Activated naive CD4-positive, alpha-beta T cell treated with anti-CD3 and anti-CD28 coated beads, Interleukin-2, amount 10 ng/mL, durations not matched to agents 7 days and 5 days (primary cell): ENCODE data around the gene FMN1.
"Not testable (repeated sequence)": the region's sequence is repeated elsewhere in the genome, so short reads cannot be mapped to it uniquely, and the experiment has no call there.

ENCODE experiments used
- CTCF ChIA-PET: fragments of 350-600 bp; sonication (Branson Sonifier 250); formaldehyde crosslinking; loops from one replicate; lab custom pipeline; 2021; ENCODE audit warnings: antibody characterized with exemption; lab: Charles Lee
- DNase-seq: peaks from one replicate; pipeline ENCODE4 v3.0.0-alpha.2; 2020
- H3K27ac Mint-ChIP-seq: one replicate; pipeline ENCODE4 v1.8.0; 2021; ENCODE audit warnings: mild to moderate bottlenecking, moderate library complexity, mixed read lengths
- H3K27me3 Mint-ChIP-seq: one replicate; pipeline ENCODE4 v1.8.0; 2021; ENCODE audit warnings: mild to moderate bottlenecking, mixed read lengths
- H3K36me3 Mint-ChIP-seq: one replicate; pipeline ENCODE4 v1.8.0; 2021; ENCODE audit warnings: mixed read lengths
- H3K4me1 Mint-ChIP-seq: one replicate; pipeline ENCODE4 v1.8.0; 2021; ENCODE audit warnings: mixed read lengths
- H3K4me3 Mint-ChIP-seq: one replicate; pipeline ENCODE4 v1.8.0; 2021; ENCODE audit warnings: mild to moderate bottlenecking, moderate library complexity, mixed read lengths
- H3K9me3 Mint-ChIP-seq: one replicate; pipeline ENCODE4 v1.8.0; 2021; ENCODE audit warnings: mixed read lengths

Gene FMN1

GRCh38 chr15:33074942-33075341 lies 119.6 kb downstream of the FMN1 start:
- CTCF ChIA-PET = interaction anchor here (1.1 kb wide), 1 partner anchor 58 kb away, joined by 3 read pairs; no protein-coding TSS in a partner anchor
- H3K27ac Mint-ChIP-seq = no peak overlapping the region
- DNase-seq = no peak
- no peaks in the 10 kb centered on the region for H3K36me3 Mint-ChIP-seq
- H3K4me3 Mint-ChIP-seq = no peak overlapping the region
- H3K9me3 Mint-ChIP-seq = no peaks in the 10 kb centered on the region
- H3K4me1 Mint-ChIP-seq = no peaks in the 10 kb centered on the region
- peaks cover 3% of the 10 kb centered on the region for H3K27me3 Mint-ChIP-seq

- no peaks in the 10 kb centered on the region for H3K9me3 Mint-ChIP-seq
- H3K4me1 Mint-ChIP-seq = no peaks in the 10 kb centered on the region
- H3K27me3 Mint-ChIP-seq = peaks cover 4% of the 10 kb centered on the region
- H3K36me3 Mint-ChIP-seq = no peaks in the 10 kb centered on the region
- no peak overlapping the region for H3K27ac Mint-ChIP-seq
- DNase-seq = no peak
- no peak overlapping the region for H3K4me3 Mint-ChIP-seq
- CTCF ChIA-PET = no interaction called here
Observed at GRCh38 chr15:33074212-33074611, 120.3 kb downstream of the FMN1 start.

- Mint-ChIP-seq H3K36me3 (no peaks in the 10 kb centered on the region), H3K9me3 (no peaks in the 10 kb centered on the region), H3K4me1 (peaks cover 9% of the 10 kb centered on the region), H3K4me3 (no peak overlapping the region), H3K27ac (no peak overlapping the region), H3K27me3 (peaks cover 32% of the 10 kb centered on the region)
- DNase-seq = no peak
- CTCF ChIA-PET = no interaction called here
Observed at GRCh38 chr15:33071451-33071850, 123.1 kb downstream of the FMN1 start.

DNA sequence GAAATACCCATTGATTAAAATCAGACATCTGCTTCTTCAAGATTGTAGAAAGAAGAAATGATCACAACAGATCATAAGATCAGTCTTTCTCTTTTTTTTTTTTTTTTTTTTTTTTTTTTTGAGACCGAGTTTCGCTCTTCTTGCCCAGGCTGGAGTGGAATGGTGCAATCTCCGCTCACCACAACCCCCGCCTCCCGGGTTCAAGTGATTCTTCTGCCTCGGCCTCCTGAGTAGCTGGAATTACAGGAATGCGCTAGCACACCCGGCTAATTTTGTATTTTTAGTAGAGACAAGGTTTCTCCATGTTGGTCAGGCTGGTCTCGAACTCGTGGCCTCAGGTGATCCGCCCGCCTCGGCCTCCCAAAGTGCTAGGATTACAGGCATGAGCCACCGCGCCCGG lies 124.6 kb downstream of the FMN1 start:
- H3K4me1 Mint-ChIP-seq, H3K4me3 Mint-ChIP-seq, H3K9me3 Mint-ChIP-seq, DNase-seq, H3K36me3 Mint-ChIP-seq, H3K27ac Mint-ChIP-seq: not testable (repeated sequence)
- peaks cover 33% of the 10 kb centered on the region for H3K27me3 Mint-ChIP-seq
- CTCF ChIA-PET = interaction anchor here (0.7 kb wide), 1 partner anchor 144 kb away, joined by 5 read pairs; no protein-coding TSS in a partner anchor

DNA sequence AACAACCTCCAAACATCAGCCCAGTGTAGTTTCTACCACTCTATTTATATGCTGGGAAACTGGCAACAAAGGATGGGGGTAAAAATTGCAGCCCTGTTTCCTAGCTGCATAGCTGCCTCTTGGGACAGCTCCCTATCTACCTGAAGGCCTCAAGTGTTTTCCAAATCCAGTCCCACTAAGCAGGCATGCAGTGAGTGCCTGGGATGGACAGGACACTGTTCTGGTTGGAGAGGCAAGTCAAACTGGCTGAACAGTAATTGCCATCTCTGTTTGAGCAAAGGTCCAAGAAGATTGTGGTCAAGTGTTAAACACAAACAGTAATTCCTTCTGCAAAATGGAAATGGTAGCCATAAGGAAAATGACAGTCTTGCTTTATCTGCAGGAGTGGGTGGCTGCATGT lies 125.4 kb downstream of the FMN1 start:
- Mint-ChIP-seq H3K27me3 (peaks cover 35% of the 10 kb centered on the region), H3K4me1 (peaks cover 9% of the 10 kb centered on the region), H3K36me3 (no peaks in the 10 kb centered on the region), H3K27ac (no peak overlapping the region), H3K4me3 (no peak overlapping the region), H3K9me3 (no peaks in the 10 kb centered on the region)
- no peak for DNase-seq
- CTCF ChIA-PET = no interaction called here

DNA sequence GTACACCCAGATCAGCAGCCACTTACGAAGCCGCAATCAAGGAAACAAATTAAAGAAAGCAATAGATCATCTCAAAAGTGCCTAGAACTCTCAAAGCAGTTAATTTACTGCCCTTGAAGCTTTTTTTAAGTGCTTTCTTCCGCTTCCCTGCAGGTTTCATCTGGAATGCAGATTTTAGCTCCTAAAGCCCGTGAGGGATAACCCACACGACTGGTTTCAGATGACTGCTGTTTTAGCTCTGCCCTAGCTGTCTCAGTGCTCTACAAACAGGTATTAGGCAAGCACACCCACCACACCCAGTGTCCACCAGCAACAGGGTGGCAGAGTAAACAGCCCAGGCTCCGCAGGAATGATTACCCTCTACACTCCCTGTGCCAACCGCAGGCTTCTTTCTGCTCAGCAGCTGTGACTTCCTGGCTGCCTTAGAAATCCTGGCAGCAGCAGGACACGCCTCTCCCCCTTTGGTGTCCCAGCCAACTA lies 126.0 kb downstream of the FMN1 start:
- Mint-ChIP-seq H3K4me3 (no peak overlapping the region), H3K27me3 (peaks cover 35% of the 10 kb centered on the region), H3K27ac (no peak overlapping the region), H3K9me3 (no peaks in the 10 kb centered on the region), H3K36me3 (no peaks in the 10 kb centered on the region), H3K4me1 (peaks cover 9% of the 10 kb centered on the region)
- DNase-seq = no peak
- CTCF ChIA-PET = interaction anchor here (0.7 kb wide), 1 partner anchor 18 kb away, joined by 4 read pairs; no protein-coding TSS in a partner anchor

- DNase-seq = no peak
- peaks cover 9% of the 10 kb centered on the region for H3K4me1 Mint-ChIP-seq
- H3K4me3 Mint-ChIP-seq = no peak overlapping the region
- H3K36me3 Mint-ChIP-seq = no peaks in the 10 kb centered on the region
- no peaks in the 10 kb centered on the region for H3K9me3 Mint-ChIP-seq
- CTCF ChIA-PET = interaction anchor here (0.7 kb wide), 1 partner anchor 19 kb away, joined by 4 read pairs; no protein-coding TSS in a partner anchor
- H3K27me3 Mint-ChIP-seq = peaks cover 35% of the 10 kb centered on the region
- no peak overlapping the region for H3K27ac Mint-ChIP-seq
Observed at GRCh38 chr15:33068007-33068481, 126.5 kb downstream of the FMN1 start.

GRCh38 chr15:33067456-33067855 lies 127.1 kb downstream of the FMN1 start:
- CTCF ChIA-PET = no interaction called here
- Mint-ChIP-seq H3K27me3 (peaks cover 35% of the 10 kb centered on the region), H3K27ac (no peak overlapping the region), H3K9me3 (no peaks in the 10 kb centered on the region), H3K36me3 (no peaks in the 10 kb centered on the region), H3K4me3 (no peak overlapping the region), H3K4me1 (peaks cover 9% of the 10 kb centered on the region)
- DNase-seq = no peak

- Mint-ChIP-seq H3K27me3 (peaks cover 35% of the 10 kb centered on the region), H3K27ac (no peak overlapping the region), H3K4me1 (peaks cover 9% of the 10 kb centered on the region), H3K4me3 (no peak overlapping the region), H3K36me3 (no peaks in the 10 kb centered on the region), H3K9me3 (no peaks in the 10 kb centered on the region)
- CTCF ChIA-PET = no interaction called here
- DNase-seq = no peak
Observed at GRCh38 chr15:33066584-33066983, 127.9 kb downstream of the FMN1 start.

GRCh38 chr15:33064878-33065277 lies 129.6 kb downstream of the FMN1 start:
- Mint-ChIP-seq H3K27me3 (peaks cover 35% of the 10 kb centered on the region), H3K4me1 (peaks cover 9% of the 10 kb centered on the region), H3K27ac (no peak overlapping the region), H3K9me3 (no peaks in the 10 kb centered on the region), H3K36me3 (no peaks in the 10 kb centered on the region), H3K4me3 (no peak overlapping the region)
- DNase-seq = no peak
- CTCF ChIA-PET = no interaction called here

DNA sequence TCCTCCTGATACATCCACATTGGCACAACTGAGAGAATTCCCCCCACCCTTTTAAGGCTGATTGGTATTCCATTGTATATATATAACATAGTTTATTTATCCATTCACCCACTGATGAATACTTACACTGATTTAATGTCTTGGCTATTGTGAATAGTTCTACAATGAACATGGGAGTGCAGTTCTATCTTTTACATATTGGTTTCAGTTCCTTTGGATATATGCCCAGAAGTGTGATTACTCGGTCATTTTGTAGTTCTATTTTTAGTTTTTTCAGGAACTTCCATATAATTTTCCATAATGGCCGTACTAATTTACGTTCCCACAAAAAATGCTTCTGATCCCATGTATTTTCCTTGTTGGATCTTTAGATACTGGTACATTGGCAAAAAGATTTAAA lies 135.3 kb downstream of the FMN1 start:
- CTCF ChIA-PET = no interaction called here
- H3K9me3 Mint-ChIP-seq = no peaks in the 10 kb centered on the region
- H3K36me3 Mint-ChIP-seq = no peaks in the 10 kb centered on the region
- H3K27ac Mint-ChIP-seq = no peak overlapping the region
- H3K4me1 Mint-ChIP-seq = no peaks in the 10 kb centered on the region
- no peak overlapping the region for H3K4me3 Mint-ChIP-seq
- no peaks in the 10 kb centered on the region for H3K27me3 Mint-ChIP-seq
- no peak for DNase-seq

DNA sequence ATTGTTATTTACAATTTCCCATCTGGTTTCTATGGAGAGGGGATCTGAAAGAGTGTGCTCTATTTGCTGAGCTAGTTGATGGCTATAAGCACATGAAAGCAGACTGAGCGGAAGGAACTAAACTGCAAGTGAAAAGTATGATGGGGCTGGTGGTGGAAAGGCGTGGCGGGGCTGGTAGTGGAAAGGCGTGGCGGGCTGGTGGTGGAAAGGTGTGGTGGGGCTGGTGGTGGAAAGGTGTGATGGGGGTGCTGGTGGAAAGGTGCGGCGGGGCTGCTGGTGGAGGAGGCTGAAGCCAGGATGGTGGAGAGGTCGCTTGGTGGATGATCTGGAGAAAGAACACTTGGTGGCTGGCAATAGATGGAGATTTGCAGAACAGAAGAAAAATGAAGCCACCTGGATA lies 136.7 kb downstream of the FMN1 start:
- Mint-ChIP-seq H3K4me3 (no peak overlapping the region), H3K36me3 (no peaks in the 10 kb centered on the region), H3K27ac (no peak overlapping the region), H3K4me1 (no peaks in the 10 kb centered on the region), H3K27me3 (peaks cover 3% of the 10 kb centered on the region), H3K9me3 (no peaks in the 10 kb centered on the region)
- DNase-seq = no peak
- CTCF ChIA-PET = no interaction called here

- no peak for DNase-seq
- CTCF ChIA-PET = no interaction called here
- H3K27me3 Mint-ChIP-seq = peaks cover 3% of the 10 kb centered on the region
- no peak overlapping the region for H3K27ac Mint-ChIP-seq
- H3K4me1 Mint-ChIP-seq = no peaks in the 10 kb centered on the region
- H3K4me3 Mint-ChIP-seq = no peak overlapping the region
- no peaks in the 10 kb centered on the region for H3K9me3 Mint-ChIP-seq
- no peaks in the 10 kb centered on the region for H3K36me3 Mint-ChIP-seq
Observed at GRCh38 chr15:33055962-33056361, 138.6 kb downstream of the FMN1 start.

DNA sequence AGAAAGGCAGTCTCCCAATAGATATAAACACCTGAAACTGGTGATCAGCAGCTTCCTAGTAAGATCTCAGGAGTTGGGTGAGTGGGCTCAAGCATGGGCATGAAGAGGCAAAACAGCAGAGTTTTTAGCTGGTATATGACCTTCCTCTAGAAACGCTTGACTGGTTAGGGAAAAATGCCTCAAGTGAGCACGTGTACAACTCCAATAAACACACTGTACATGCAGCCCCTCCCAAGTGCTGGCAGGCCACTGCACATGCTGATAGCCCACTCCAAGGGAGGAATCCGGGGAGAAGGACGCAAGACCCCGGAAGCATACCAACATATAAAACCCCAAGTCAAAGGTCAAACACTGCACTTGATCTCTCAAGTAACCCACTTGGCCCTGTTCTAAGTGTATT lies 143.0 kb downstream of the FMN1 start:
- CTCF ChIA-PET = no interaction called here
- no peak for DNase-seq
- Mint-ChIP-seq H3K4me1 (no peaks in the 10 kb centered on the region), H3K27me3 (peaks cover 3% of the 10 kb centered on the region), H3K4me3 (no peak overlapping the region), H3K36me3 (no peaks in the 10 kb centered on the region), H3K9me3 (peaks cover 7% of the 10 kb centered on the region), H3K27ac (no peak overlapping the region)

GRCh38 chr15:33048255-33048654 lies 146.3 kb downstream of the FMN1 start:
- CTCF ChIA-PET = no interaction called here
- H3K9me3 Mint-ChIP-seq = peaks cover 7% of the 10 kb centered on the region
- H3K4me1 Mint-ChIP-seq = no peaks in the 10 kb centered on the region
- H3K36me3 Mint-ChIP-seq = no peaks in the 10 kb centered on the region
- H3K27me3 Mint-ChIP-seq = no peaks in the 10 kb centered on the region
- H3K27ac Mint-ChIP-seq = no peak overlapping the region
- DNase-seq = no peak
- no peak overlapping the region for H3K4me3 Mint-ChIP-seq
